HG03520 (cell line): ENCODE results near the gene PCDHB3.
"Not testable (repeated sequence)": the region's sequence is repeated elsewhere in the genome, so short reads cannot be mapped to it uniquely, and the experiment has no call there.

Experiments used
- ATAC-seq: cut with Tn5 transposase; IDR thresholded peaks from one replicate; pipeline ENCODE4 v1.9.1; 2021; ENCODE audit warnings: mild to moderate bottlenecking, moderate library complexity; ENCODE audit not compliant: unreplicated experiment

Gene PCDHB3

GRCh38 chr5:141100243-141100805 lies at the start of gene PCDHB3:
Gene PCDHB3, plus strand, starts transcription at chr5:141100473. Its CDS starts 177 bp downstream, at chr5:141100650.
- no peak for ATAC-seq

- no peak for ATAC-seq
Measured at GRCh38 chr5:141050622-141051520, 49.4 kb upstream of the PCDHB3 start, which contains the start of gene PCDHB1. Gene PCDHB1, plus strand, starts transcription at chr5:141051374. Its CDS starts 97 bp downstream, at chr5:141051471.

GRCh38 chr5:141051521-141051866 lies 48.8 kb upstream of the PCDHB3 start:
- no peak for ATAC-seq

GRCh38 chr5:141077826-141078225 lies 22.4 kb upstream of the PCDHB3 start:
- ATAC-seq = no peak

GRCh38 chr5:141082228-141082627 lies 18.0 kb upstream of the PCDHB3 start:
- no peak for ATAC-seq

GRCh38 chr5:141084487-141084989 lies 15.7 kb upstream of the PCDHB3 start:
- no peak for ATAC-seq

GRCh38 chr5:141094481-141095262 lies 5.6 kb upstream of the PCDHB3 start, which contains the start of gene PCDHB2:
Gene PCDHB2, plus strand, starts transcription at chr5:141094615. Its CDS starts 176 bp downstream, at chr5:141094791.
- ATAC-seq = no peak

- ATAC-seq = no peak
Measured at GRCh38 chr5:141095263-141095641, 5.0 kb upstream of the PCDHB3 start.

- not testable (repeated sequence) for ATAC-seq
Measured at GRCh38 chr5:141096181-141096580, 4.1 kb upstream of the PCDHB3 start.

GRCh38 chr5:141096586-141096985 lies 3.7 kb upstream of the PCDHB3 start:
- ATAC-seq = not testable (repeated sequence)

- no peak for ATAC-seq
Measured at GRCh38 chr5:141101059-141101458, 786 bp downstream of the PCDHB3 start.

- ATAC-seq = not testable (repeated sequence)
Measured at GRCh38 chr5:141102070-141102469, 1.8 kb downstream of the PCDHB3 start.

- ATAC-seq = not testable (repeated sequence)
Measured at GRCh38 chr5:141102471-141102870, 2.2 kb downstream of the PCDHB3 start.

GRCh38 chr5:141105350-141105749 lies 5.1 kb downstream of the PCDHB3 start:
- ATAC-seq = no peak

- ATAC-seq = no peak
Measured at GRCh38 chr5:141119250-141119649, 19.0 kb downstream of the PCDHB3 start.

GRCh38 chr5:141121563-141121962 lies 21.3 kb downstream of the PCDHB3 start, which contains the start of gene PCDHB4:
Gene PCDHB4, plus strand, starts transcription at chr5:141121818. Its CDS starts 181 bp downstream, at chr5:141121999.
- no peak for ATAC-seq

- ATAC-seq = no peak
Measured at GRCh38 chr5:141121985-141122384, 21.7 kb downstream of the PCDHB3 start.

- ATAC-seq = not testable (repeated sequence)
Measured at GRCh38 chr5:141123396-141124135, 23.3 kb downstream of the PCDHB3 start.

- ATAC-seq = no peak
Measured at GRCh38 chr5:141127305-141127704, 27.0 kb downstream of the PCDHB3 start.

GRCh38 chr5:141135030-141135717 lies 34.9 kb downstream of the PCDHB3 start, which contains the start of gene PCDHB5:
Gene PCDHB5, plus strand, starts transcription at chr5:141135206. Its CDS starts 229 bp downstream, at chr5:141135435.
- ATAC-seq = no peak
